GM18519 (cell line): Measurements from ENCODE around the gene FGF9.

Source experiments
- ATAC-seq: cut with Tn5 transposase; IDR thresholded peaks from one replicate; pipeline ENCODE4 v1.9.1; 2021; ENCODE audit warnings: mild to moderate bottlenecking, moderate library complexity; ENCODE audit not compliant: unreplicated experiment, low FRiP score

The FGF9 gene

DNA sequence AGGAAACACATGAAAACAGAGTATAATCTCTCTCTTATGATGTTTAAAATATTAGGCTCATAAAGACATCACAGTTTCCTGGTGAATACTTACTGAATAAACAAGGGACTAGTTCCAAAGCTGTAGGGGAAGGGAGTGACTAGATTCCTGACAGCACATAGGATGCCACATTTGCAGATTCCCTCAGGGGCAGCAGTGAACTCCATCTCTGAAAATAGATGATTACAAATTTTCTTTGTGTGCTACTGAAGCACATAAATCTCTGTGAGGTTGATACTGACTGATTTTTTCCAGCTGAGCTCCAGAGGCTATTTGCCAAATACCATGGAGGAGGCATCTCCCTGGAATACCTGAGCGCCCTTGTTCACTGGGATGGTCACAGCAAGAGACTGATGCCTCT is 77.3 kb downstream of the FGF9 start:
- no peak for ATAC-seq

DNA sequence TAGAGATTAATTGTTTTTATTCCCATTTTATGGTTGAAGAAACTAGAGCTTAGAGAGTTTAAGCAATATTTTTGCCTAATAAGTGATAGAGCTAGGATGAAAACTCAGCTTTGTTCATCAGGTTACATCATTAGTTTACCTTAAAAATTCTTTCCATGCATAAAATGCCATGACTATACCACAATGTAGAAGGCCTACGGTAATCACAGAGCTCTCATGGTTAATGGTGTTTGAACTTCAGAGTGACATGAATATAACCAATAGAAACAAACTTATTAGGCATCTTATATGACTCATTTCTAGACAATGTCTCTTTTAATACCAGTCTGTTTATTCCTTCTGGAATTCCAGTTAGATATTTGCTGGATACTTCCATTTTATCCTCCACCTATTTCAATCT is 78.5 kb downstream of the FGF9 start:
- ATAC-seq, result no peak

DNA sequence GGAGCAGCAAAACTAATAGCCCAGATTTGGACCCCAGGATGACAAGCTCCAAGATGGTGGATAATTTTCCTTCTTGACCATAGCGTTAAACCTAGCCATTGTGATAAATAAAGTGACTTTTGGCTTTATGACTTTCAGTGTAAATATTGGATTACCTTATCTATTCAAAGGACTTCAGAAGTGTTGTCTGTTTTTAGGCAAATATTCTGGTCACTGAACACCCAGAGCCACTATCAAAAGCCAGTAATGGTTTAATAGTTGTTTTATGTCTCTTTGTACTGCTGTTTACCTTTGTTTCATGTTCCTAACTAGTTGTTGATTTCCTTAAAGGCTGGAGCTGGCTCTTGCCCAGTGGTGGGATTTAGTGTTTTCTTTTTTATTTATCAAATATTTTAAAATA is 81.6 kb downstream of the FGF9 start:
- no peak for ATAC-seq

DNA sequence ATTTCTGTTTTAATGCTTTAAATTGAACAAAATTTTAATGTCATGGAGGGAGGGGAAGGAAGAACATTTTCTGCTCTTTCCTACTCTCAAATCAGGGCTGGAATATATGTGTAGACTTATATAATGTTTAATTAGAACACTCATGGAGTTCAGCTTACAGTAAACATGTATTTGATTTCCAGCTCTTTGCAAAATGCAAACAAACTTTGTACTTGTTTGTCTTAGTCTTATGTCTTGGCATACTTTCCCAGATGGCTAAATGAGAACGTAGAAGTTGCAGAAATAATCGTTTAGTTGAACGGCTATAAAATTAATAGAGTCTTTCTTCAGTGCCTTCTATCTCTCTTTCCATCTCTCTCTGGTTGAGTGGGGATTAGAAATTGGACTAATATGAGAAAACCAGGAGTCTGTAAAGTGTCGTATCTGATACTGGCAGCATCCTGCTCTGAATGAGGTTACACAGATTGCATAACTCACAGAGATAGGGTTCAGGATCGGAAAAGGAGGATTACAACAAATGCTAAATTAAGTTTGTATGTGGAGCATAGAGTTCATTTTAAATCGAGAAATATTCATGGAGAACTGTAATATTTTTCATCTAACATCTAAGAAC is 82.3 kb downstream of the FGF9 start:
- ATAC-seq, result no peak
